Activated T-helper 9 cell treated with anti-CD3 and anti-CD28 coated beads, Interleukin-2, amount 50 U/mL, for 16 hours (primary cell): Measurements from ENCODE around the gene TAGLN3.

Experiments
- DNase-seq: peaks from one replicate; pipeline ENCODE4 v3.0.0-alpha.2; 2020; ENCODE audit warnings: low read depth

TAGLN3 gene

DNA sequence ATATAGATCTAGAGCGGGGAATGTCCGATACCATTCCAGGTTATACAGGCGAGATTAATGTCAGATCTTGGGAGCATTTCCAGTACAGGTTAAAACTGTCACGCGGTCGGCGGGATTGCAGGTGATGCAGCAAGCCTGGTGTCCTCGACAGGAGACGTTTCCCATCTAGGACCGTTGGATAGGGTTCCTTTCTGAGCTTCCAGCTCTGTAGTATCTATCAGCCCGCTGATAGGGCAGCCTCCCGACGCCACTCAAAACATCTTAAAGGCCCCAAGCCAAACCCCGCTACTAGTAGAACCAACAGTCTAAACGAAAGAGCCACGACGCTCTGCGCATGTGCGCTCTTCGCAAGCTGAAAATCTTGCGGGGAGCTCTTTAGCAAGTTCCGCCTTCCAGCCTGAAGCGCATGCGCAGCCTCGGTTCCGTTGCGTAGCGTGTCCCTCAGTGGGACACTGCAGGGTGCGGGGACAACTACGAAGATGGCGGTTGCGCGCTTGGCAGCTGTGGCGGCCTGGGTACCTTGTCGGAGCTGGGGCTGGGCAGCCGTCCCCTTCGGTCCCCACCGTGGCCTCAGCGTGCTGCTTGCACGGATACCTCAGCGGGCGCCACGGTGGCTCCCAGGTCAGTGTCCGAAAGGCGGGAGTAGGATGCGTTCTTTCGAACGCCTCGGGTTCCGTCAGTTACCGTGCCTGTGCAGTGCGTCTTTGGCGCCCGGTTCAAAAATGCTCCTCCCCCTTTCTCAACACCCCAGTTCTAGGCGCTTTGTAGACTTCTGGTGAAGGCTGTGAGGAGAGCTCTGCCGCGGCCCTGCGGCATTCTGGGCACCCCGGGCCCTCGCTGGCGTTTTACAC, 19.9 kb upstream of the TAGLN3 start, which contains the start of gene ABHD10:
ABHD10 (plus strand) TSS at position 444 of the 851 bp plus-strand sequence; CDS start at position 480, 36 bp downstream.
- DNase-seq, result peak; percentile 93

DNA sequence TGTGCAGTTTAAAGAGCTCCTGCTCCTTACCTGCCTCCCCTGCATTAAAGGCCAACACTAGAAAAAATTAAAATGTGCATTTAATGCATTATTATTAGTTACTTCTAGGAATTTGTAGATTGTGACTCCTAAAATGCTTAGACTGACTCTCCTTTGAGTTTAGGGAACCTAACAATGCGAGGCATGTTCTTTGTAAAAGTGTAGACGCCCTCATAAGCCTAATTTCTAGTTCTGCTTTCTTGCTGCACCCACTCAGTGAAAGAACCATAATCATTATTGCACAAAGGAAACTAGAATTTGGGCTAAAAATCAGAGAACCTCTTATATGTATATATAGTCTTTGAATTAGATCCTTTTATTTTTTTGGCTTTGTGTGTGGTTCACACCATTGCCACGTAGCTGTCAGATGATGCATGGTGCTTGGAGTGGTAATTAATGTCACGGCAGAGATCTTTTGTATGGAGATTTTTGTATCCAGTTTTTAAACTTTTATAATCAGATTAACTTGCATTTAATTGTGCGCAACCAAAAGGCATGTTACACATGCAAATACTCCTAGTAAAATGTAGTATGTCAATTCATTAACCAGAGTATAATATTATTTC, 19.2 kb upstream of the TAGLN3 start:
- DNase-seq, result no peak

DNA sequence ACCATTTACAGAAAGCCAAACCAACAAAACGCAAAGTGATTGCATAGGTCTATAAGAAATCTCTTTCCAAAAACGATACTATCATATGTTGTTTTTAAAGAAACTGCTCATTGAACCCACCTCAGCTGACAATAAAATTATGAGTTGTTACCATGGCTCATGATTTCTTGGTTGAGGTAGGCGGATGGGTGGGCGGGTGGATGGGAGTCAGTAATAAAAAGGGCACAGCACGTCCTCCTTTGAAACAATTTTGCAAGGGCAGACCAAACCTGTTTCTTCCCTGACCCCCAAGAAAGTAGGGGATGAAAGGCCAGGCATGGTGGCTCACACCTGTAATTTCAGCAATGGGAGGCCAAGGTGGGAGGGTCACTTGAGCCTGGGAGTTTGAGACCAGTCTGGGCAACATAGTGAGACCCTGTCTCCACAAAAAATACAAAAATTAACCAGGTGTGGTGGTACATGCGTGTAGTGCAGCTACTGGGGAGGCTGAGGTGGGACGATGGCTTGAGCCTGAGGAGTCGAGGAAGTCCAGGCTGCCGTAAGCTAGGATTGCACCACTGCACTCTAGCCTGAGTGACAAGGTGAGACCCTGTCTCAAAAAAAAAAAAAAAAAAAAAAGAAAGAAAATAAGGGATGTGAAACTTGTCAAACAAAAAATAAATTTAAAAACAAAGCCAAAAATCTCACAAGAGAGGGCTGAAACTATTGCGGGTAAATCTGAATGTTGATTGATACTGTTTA, 17.8 kb upstream of the TAGLN3 start:
- DNase-seq, result peak; percentile 40

DNA sequence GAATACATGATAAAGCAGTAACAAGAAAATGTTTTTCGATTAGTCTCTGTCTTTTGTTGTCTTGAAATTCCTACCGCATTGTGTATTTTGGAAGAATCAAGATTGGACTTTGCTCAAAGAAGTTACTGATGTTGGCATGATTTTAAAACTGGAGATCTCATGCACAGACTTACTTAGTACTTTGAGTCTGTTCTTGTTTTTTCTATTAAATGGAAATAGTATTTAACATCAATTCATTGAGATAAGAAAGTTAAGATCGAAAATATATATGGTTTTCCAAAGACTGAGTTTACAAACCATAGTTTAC, 17.3 kb upstream of the TAGLN3 start:
- DNase-seq, result no peak

DNA sequence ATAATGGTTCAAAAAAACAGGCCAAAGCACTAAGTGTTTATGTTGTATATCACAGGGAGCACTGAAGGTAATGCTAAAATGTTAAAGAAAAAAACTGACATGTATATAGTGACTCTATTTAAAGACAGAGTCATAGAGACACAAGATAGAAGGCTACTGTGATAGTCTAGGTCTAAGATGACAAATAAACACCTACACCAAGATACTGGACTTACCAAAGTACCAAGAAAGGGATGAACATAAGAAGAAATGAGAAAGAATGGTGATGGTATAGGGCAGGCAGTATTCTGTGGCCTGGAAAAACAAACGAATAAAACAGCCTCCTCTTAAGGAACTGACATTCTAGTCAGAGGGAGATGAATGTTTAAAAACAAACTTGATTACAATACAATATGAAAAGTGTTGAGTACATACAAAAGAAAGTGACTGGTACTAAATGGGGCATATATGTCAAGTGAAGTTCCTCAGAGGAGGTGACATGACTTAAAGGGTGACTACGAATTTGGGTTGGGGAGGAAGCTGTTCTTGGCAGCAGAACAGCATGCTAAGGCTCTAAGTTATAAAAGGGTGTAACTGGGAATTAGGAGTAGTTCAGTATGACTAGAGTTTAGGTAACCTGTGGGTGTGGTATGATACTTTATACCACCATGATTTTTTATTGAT, 14.0 kb upstream of the TAGLN3 start:
- DNase-seq, result no peak

DNA sequence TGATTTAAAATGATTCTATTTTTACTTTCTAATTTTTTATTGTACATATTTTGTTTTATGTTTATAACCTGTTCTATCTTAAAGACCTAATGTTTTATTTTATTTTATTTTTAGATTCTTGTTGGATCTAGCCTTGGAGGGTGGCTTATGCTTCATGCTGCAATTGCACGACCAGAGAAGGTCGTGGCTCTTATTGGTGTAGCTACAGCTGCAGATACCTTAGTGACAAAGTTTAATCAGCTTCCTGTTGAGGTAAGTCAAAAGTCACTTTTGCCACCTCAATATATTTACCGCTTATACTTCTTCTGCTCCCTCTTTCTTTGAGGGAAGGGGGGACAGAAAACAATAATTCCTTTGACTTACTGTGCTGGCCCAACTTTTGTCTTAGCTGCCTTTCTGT, 11.9 kb upstream of the TAGLN3 start:
- DNase-seq, result no peak

DNA sequence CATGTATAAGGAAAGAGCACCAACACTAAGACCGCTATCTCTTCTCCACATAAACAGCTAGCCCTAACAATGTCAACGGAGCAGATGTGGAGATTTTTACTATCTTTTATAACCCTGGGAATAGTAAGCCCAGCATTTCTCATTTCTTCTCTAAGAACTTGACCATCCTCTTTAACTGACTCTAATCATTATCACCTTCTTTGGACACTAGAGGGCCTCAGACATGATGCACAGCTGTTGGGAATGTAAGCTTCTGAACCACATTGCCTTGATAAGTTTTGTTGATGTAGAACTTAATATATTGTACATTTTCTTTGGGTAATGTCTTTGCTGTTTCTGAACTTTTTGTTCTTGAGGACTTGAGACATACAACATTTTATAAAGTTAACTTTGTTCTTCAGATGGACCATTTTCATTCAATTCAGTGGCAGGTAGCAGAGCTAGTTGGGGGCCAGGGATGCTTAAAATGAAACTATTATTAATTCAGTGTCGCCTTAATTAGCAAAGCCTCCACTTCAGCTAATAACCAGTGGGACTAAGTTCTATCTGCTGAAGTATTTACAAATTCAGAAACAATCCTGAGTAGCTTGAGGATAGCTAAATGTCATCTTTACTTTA, 9.6 kb upstream of the TAGLN3 start:
- no peak for DNase-seq

DNA sequence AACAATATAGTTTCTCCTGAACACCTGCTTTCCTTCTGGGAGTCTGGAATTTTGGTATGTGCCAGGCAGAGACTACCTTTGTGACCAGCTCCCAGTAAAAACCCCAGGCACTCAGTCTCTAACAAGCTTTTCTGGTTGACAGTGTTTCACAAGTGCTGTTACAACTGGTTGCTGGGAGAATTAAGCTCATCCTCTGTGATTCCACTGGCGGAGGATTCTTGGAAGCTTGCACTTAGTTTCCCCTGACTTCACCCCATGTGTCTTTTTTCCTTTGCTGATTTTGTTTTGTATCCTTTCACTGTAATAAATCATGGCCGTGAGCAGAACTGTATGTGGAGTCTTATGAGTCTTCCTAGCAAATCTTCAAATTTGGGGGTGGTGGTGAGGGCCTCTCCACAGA, 5.7 kb upstream of the TAGLN3 start:
- DNase-seq, result no peak

DNA sequence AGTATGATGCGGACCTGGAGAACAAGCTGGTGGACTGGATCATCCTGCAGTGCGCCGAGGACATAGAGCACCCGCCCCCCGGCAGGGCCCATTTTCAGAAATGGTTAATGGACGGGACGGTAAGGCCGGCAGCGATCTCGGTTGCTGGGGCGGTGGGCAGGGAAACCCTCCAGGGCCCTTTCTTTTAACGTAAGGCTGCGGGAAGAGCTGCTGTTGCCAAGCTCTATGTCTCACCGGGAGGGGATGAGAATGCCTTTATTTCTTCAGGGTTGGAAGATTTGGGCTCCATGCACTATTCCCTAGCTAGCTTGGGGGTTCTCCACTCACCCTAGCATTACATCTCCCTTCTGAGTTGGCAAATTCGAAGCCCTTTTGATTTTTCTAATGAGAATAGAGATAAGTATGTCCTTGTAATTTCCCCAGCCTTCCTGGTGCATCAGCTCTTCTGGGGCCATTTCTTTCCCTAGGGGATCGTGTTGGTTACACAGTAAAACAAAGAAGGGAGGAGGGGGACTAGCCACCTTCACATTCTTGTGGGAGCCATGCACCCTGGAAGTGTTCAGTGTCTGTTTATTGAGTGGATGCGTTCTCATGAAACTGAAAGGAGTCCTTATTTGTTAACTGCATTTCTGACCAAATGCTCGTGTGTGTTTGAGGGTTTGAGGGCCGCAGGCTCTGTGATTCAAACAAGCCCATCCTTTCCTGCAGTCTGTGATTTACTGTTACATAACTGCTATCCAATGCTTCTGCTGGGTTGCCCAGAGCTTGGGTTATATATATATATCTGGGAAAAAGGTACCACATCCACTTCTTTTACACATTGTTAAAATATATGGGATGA, 982 bp downstream of the TAGLN3 start:
- no peak for DNase-seq

DNA sequence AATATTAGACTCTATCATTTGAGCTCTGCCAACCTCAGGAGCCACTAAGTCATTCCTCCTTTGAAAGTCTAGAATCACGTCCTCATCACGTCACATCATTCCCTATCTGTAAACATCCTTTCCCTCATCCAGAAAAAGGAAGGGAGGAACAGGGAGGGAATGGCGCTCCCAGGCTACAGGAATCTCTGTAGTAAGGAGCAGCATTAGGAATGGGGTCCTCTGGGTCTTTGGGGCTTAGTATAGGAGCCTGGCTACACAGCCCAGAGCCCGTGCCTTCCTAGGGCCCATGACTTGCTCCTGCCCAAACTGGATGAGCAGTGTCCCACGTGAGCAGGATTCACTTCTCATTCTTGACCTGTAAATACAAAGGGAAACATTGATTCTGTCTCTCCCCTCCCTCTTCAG, 1.6 kb downstream of the TAGLN3 start:
- no peak for DNase-seq

DNA sequence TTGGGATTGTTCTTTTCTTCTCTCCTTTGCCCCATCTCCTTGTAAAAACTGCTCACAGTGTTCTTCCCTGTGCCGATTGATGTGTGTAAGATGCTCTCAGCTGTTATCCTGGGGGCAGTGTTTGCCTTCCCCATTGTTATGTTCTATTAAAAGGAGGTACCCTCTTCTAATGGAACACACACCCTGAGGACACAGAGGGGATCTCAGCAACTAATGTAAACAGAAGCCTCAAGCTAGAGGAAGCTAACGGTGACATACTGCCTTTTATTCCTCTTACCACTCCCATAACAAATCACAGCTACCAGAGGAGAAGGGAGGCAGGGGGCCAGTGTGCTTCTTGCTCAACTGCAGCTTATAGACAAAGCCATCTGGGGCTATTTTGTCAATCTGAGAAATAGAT, 2.2 kb downstream of the TAGLN3 start:
- no peak for DNase-seq

DNA sequence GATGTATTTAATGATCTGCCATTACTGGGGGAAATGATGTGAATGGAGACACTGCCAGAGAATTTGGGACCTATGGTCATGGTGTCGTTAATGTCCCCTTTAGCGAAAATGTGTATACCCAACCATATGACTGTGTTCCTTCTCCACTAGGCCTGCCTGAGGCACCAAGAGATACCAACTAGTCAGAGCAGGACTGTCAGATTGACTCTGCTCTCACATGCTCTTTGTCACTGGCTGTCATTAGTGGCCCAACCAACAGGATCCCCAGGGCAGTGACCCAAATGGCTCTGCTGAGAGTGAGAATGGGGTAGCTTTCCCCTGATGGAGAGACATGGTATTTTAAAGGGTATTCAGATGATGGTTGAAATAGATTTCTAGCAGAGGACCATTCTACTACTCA, 2.8 kb downstream of the TAGLN3 start:
- DNase-seq, result no peak

DNA sequence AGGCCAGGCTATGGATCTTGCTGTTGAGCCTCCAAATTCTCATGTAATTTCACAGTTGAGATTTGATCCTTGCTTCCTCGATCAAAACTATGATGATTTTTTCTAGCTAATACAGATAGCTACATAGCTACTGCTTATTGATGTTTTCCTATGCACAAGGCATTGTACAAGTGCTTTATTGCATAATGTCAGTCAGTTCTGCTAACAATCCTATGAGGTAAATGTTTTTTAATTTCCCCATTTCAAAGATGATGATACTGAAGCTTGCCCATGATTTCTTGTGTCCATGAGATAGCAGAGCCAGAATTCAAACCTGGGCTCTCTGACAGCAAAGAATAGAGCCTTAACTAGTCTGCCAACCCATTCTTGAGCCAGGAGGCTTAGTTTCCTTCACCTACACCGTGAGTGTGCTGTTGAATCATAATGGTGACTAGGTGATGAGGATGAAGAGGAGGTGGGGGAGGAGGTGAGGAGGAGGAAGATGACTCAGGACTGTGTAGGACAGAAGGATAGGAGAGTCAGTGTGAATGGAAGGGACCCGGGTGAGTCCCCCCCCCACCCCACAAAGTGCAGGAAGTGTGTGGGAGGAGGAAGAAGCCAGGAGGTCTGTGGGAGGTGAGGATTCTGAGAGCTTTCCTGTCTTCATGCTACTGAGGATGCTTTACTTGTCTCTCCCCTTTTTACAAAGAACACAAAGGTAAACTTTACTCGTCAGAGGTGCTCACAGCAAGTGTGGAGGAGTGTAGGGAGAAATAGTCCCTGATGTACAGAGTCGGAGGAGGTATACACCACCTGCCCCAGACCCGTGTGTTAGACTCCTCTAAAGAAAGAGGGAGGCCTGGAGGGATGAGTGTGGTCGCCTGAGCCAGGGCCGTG, 3.6 kb downstream of the TAGLN3 start:
- DNase-seq, result peak; percentile 46

DNA sequence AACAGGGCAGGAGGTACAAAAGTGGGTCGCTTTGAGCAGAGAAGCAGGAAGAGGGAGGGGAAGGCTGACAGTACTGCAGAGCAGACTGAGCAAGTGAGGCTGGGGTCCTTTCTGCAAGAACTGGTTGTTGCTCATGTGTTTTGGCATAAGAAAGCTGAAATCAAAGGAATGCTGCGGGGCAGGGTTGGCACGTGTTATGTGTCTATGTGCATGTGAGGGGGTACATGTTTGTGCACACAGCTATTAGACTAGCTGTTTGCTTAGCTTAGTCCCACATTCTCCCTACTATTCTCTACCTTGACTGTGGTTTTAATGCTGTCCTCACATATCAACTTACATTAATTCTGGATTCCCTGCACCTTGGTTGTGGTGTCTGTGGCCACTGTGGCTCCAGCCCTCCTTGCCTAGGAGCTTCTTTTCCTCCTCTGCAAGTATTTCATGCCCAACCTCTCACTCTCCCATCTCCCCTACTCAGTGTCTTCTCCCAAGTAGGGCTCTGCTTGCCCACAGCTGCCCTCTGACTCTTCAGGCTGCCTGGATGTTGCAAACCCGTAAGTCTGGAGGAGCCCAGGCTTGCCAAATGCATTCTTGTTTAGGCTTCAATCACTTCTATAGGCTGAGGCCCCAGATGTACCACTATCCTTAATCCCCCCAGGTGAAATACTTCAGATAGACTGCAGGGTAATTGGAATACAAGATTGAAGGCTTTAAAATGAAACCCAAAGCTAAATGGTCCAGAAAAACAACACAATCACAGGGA, 4.8 kb downstream of the TAGLN3 start:
- DNase-seq, result no peak

DNA sequence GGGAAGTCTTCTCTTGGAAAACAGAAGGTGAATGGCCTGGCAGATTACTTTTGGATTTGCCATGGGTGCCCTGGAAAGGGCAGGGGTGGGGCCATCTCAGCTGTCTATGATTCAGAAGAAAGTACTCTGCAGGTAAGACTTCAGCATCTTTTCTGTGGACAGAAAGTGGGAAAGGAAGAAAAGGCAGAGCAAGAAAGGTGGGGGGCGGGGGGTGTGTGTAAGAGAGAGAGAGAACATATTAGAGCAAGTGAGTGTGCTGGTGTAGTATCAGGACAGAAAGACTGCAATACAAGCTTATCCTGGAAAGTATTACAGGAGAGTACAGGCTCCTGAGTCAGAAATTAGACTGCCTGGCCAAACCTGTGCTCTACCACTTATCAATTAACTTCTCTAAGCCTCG, 5.5 kb downstream of the TAGLN3 start:
- no peak for DNase-seq

DNA sequence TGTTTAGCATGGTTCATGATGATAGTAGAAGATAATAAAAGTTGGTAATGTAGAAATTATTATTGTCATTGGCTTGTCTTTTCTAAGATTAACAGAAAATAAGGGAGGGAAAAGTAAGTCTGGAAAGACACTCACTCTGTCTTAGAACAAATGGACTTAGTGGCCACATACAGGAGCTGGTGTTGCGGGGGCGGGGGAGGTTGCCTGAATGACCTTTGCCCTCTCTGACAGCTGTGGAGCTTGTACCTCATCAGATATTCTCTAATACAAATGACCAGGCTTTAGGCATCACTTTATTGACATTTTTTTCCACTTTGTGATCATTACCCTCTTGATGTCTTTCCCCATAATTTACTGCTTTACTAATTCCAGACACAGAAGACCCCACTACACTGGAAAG, 5.9 kb downstream of the TAGLN3 start:
- DNase-seq, result no peak

DNA sequence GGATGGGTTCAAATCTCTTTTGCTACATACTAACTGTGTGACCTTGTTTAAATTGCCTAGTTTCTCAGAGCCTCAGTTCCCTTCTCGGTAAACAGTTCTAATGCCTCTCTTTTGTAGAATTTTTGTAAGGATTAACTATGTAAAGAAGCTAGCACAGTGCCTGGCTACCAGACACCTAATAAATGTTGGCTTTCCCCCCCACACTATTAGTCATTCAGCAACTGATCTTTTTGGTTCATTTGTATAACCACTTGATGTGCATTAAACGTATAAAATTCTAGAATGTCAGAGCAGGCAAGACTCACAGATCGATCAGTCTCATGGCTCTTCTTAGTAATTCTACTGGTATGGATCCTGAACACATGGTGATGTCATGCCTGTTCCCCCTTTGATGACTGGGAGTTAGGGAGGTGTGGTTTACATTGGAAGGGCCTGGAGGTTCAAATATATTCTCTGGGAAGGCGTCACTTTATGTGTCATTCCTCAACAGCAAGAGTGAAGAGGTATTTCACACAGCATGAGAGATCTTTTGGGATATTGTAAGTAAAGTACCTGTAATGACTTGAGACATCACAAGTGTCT, 6.5 kb downstream of the TAGLN3 start:
- no peak for DNase-seq

DNA sequence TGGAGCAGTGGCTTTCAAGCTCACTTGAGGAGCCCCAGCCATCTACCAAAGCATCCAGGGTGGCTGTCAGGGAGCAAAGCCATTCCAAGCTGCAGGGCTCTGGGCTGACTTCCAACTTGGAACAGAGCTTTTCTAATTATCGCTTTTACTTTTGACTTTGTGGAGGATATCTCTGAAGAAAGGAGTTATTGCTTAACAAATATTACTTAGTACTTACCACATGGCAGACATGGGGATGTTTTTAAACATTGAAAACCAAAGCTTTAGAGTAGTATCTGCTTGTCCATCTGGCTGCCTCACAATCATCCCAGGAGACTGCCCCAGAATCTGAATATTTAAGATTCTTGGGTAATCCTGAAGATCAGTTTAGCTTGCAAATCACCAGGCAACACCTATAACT, 8.9 kb downstream of the TAGLN3 start:
- no peak for DNase-seq

DNA sequence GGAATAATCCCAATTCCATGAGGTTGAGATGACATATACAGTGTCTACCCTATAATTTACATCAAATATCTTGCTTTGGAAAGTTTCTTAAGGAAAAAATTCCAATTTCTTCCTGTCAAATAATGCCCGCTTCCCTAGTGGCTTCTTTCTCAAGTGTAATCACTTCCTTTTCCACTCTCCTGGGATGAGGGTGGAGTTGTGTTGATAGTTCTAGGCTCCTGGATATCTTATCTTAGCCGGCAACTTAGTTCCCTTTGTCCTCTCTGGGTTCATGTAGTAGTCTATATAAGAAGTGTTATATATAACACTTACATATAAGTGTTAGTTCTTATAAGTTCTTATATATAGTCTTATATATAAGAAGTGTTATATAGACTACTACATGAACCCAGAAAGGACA, 10.9 kb downstream of the TAGLN3 start:
- no peak for DNase-seq
